ENCODE results near the gene UMODL1.

GRCh38 chr21:42043961-42044360 is 27.2 kb upstream of the UMODL1 start:
- TF ChIP-seq CTCF (conservative IDR thresholded peaks at IDR 0.05) (no peak), ZFX (IDR thresholded peaks at IDR 0.05) (no peak)
